ENCODE data around the gene ERO1B. TPM values are rescaled to one million over a fixed set of nuclear protein-coding genes. Genes with fewer than 3 reads are reported as not detected.

Gene ERO1B
- total RNA-seq, 1 experiment from 2014 or later: not detected

GRCh38 chr1:236301080-236301957 lies 19.6 kb upstream of the ERO1B start:
- DNase-seq (ENCODE audit: low spot score): no peak

DNA sequence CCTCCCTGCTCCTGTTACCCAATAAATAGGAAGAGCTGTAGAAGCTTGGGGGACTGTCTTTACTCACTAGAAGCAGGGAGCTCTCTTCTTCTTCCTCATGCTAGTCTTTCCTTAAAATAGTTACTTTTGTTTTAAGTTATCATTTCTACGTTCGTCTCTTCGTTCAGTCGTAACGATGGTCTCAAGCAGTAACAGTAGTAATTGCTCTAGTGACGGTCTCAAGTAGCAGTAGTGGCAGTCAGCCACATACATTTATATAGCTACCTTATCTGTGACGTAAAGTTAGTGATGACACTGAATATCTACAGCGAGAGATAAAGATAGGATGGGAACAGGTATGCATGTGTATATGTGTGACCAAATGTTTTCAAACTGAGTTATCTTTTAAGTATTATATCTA lies 15.4 kb upstream of the ERO1B start:
- no peak for DNase-seq (ENCODE audit: low spot score)

- DNase-seq (ENCODE audit: low spot score): no peak
These were observed 10.7 kb upstream of the ERO1B start for GRCh38 chr1:236292425-236292824.

GRCh38 chr1:236289492-236290131 lies 7.9 kb upstream of the ERO1B start:
- DNase-seq (ENCODE audit: low spot score): no peak

DNA sequence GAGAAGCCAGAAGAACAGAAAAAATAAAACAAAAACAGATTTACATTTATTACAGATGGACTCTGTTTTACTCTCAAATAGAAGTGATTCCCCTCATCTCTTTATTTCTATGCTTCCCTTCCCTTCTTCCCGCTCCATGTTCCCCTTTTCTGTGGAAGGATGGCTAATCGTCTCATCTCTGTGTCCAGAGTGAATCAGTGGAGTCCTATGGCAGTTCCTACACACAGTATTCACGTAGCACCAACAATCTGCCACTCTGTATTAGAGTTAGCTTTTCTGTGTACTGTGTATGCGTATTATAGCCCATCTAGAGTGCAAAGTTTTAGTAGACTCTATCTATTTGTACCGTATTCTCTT lies 6.8 kb upstream of the ERO1B start:
- no peak for DNase-seq (ENCODE audit: low spot score)

DNA sequence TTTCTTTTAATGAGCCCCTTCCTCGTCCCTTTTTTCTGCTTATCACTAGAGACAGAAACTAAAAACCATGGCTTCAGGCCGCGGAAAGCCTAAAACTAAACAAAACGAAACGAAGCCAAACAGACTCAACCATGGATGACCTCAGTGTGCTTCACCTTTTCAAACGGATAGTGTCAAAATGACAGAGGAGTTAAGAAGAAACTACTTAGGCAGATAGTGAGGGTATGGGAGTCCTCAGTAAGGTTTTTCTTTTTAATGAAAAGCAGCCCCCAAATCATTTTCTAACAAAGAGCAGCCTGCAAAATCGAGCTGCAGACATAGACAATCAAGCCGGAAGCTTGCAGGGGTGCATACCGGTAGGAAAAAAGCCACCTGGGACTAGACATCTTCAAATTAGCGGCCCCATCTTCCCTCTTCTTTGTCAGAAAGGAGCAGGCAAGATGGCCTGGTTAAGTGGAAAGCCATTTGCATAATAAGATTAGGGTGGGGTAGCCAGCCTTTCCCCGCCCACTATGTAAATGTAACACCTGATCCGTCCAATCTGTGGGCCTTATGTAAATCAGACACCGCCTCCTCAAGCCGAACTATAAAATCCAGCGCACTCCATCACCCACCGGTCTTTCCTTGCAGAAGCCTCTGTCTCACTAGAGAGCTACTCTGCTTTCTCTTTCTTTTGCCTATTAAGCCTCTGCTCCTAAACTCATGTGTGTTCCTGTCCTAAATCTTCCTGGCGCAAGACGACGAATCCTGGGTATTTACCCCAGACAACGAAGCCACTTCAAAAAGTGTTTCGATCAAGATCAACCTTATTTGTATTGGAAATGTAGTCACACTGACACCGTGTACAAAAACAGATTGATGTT lies 6.2 kb upstream of the ERO1B start:
- DNase-seq (ENCODE audit: low spot score): no peak

GRCh38 chr1:236287356-236287755 lies 5.6 kb upstream of the ERO1B start:
- no peak for DNase-seq (ENCODE audit: low spot score)

- DNase-seq (ENCODE audit: low spot score): no peak
These were observed 2.5 kb upstream of the ERO1B start for GRCh38 chr1:236284291-236284721.

DNA sequence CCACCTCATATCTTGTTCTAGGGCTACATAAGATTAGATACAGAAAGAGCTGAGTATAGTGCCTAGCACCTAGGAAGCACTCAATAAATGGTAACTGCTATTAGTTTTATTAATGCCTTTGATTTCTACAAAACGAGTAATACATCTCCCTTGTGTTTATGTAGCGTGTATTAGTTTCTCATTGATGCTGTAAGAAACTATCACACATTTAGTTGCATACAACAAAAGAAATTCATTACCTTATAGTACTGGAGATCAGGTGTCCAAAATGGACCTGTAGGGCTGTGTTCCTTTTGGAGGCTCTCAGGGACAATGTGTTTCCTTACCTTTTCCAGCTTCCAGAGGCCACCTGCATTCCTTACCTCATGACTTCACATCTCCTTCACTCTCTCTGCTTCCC lies 961 bp upstream of the ERO1B start:
- no peak for DNase-seq (ENCODE audit: low spot score)

GRCh38 chr1:236282425-236282716 lies 613 bp upstream of the ERO1B start:
- no peak for DNase-seq (ENCODE audit: low spot score)

DNA sequence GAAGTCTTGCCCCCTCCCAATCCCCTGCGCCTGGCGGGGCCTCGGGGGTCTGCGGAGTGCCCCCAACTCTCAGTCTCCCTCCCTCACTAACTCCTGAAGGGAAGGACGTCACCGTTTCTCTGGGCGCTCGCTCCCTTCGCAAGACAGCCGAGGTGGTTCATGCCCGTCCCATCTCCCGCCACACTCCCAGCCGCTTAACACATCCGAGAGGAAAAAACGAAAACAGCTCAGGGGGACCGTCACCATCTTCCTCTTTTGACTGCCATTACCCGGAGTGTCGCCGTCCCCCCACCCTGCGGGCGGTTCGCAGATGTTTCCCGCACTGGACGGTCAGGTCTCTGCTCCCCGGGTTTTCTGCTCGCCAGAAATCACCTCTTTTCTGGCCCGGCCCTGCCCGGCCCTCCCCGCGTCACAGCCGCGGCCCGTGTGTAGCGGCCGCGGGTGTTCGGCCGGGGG lies 532 bp downstream of the ERO1B start:
- DNase-seq (ENCODE audit: low spot score): peak; percentile 9

- no peak for DNase-seq (ENCODE audit: low spot score)
These were observed 1.1 kb downstream of the ERO1B start for GRCh38 chr1:236280438-236281197.

DNA sequence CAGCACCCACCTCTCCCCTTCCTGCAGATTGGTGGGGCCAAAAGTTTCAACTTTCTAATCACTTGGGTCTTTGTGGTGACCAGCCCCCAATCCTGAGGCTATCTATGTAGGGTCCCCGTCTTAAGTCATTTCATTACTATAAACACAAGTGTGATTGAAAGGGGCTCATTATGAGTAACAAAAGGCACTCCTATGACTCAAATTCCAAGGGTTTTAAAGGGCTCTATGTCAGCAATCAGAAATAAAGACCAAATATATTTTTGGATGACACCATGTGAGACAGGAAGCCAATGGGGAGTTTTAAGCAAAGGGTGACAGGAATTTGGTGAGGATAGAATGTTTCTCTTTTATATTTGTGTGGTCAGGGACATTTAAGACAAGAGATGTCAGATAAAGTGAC lies 6.2 kb downstream of the ERO1B start:
- no peak for DNase-seq (ENCODE audit: low spot score)

GRCh38 chr1:236275061-236275460 lies 6.7 kb downstream of the ERO1B start:
- no peak for DNase-seq (ENCODE audit: low spot score)

DNA sequence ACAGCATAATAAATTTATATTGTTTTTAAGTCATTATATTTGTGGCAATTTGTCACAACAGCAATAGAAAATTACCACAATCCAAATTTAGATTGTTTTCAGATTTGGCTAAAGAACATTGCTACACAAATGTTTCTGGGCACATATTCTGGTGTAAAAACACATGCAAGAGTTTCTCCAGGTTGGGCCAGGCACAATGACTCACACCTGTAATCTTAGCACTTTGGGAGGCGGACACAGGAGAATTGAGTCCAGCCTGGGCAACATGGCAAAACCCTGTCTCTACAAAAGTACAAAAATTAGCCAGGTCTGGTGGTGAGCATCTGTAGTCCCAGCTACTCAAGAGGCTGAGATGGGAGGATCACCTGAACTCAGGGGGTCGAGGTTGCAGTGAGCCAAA lies 8.4 kb downstream of the ERO1B start:
- no peak for DNase-seq (ENCODE audit: low spot score)

DNA sequence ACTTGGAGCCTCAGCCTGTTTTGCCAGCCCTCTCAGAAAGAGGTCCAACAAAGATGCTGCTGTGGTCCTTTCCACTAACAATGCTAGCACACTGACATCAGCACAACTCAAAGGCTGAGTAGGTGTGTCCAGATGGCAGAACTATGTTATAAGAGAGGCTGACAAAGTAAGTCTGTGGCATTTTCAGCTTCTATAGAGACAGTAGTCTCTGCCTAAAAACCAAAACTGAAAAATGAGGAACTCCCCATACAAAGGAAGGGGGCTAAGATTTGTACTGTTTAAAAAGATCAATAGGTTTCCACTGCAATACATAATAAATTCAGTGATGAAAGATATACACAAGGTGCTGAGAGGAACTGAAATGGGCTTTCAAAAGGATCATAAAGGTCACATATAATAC lies 12.3 kb downstream of the ERO1B start:
- no peak for DNase-seq (ENCODE audit: low spot score)

GRCh38 chr1:236261898-236262297 lies 19.9 kb downstream of the ERO1B start:
- DNase-seq (ENCODE audit: low spot score): no peak

- DNase-seq (ENCODE audit: low spot score): no peak
These were observed 20.7 kb downstream of the ERO1B start for GRCh38 chr1:236261033-236261432.

GRCh38 chr1:236259043-236259442 lies 22.7 kb downstream of the ERO1B start:
- DNase-seq (ENCODE audit: low spot score): no peak

GRCh38 chr1:236258114-236258622 lies 23.6 kb downstream of the ERO1B start:
- DNase-seq (ENCODE audit: low spot score): no peak

DNA sequence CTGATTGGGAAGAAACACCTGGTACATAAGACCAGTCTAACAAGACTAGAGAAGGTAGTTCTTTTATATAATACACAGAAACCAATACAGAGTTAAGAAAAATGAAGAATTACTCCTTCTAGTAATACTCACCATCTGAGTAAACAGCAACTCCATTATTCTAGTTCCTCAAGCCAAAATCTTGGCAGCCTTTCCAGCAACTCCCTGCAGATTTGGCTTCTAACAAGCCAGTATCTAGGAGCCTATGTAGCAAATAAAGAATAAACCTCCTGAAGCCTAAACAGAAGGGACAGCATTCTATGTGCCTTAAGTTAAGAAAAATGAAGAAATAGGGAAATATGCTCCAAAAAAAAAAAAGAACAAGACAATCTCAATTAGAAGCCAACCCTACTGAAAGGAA lies 24.5 kb downstream of the ERO1B start:
- no peak for DNase-seq (ENCODE audit: low spot score)
